ENCODE results near the gene CPVL. TPM values are rescaled to one million over a fixed set of nuclear protein-coding genes. Genes with fewer than 3 reads are reported as not detected.

CPVL gene
- total RNA-seq, 2 donors from 2014 or later: 4.7 to 48.3 TPM

- Histone ChIP-seq H3K9me3 (no peaks in the 10 kb centered on the region), H3K27ac (no peak overlapping the region), H3K4me1 (replicated peaks) (no peaks in the 10 kb centered on the region), H3K36me3 (no peaks in the 10 kb centered on the region), H3K27me3 (replicated peaks; ENCODE audit: insufficient read depth) (no peaks in the 10 kb centered on the region), H3K4me3 (no peak overlapping the region)
- no peak for DNase-seq (ENCODE audit: low spot score)
- WGBS: 93% methylated on average over 5 of the region's 5 CpGs
- intact Hi-C loops (cut with DNase I): no loop called here
- TF ChIP-seq POLR2A (IDR thresholded peaks at IDR 0.05) (no peak), POLR2AphosphoS5 (IDR thresholded peaks at IDR 0.05) (no peak), CTCF (IDR thresholded peaks at IDR 0.05) (no peak)
Measured at GRCh38 chr7:29043576-29043975, 102.8 kb downstream of the CPVL start.

GRCh38 chr7:29042824-29043231, 103.5 kb downstream of the CPVL start:
- H3K27me3 ChIP-seq (replicated peaks; ENCODE audit: insufficient read depth): no peaks in the 10 kb centered on the region
- WGBS: 37% methylated on average over 4 of the region's 4 CpGs
- no peak overlapping the region for H3K4me3 ChIP-seq
- no peaks in the 10 kb centered on the region for H3K4me1 ChIP-seq (replicated peaks)
- no peaks in the 10 kb centered on the region for H3K36me3 ChIP-seq
- H3K27ac ChIP-seq: no peak overlapping the region
- DNase-seq (ENCODE audit: low spot score): no peak
- TF ChIP-seq POLR2AphosphoS5 (IDR thresholded peaks at IDR 0.05) (no peak), CTCF (IDR thresholded peaks at IDR 0.05) (no peak), POLR2A (IDR thresholded peaks at IDR 0.05) (no peak)
- intact Hi-C loops (cut with DNase I): no loop called here
- H3K9me3 ChIP-seq: no peaks in the 10 kb centered on the region

GRCh38 chr7:29041991-29042390, 104.3 kb downstream of the CPVL start:
- TF ChIP-seq POLR2AphosphoS5 (IDR thresholded peaks at IDR 0.05): no peak
- TF ChIP-seq POLR2A (IDR thresholded peaks at IDR 0.05): no peak
- TF ChIP-seq CTCF (IDR thresholded peaks at IDR 0.05): no peak
- Histone ChIP-seq H3K4me3 (no peak overlapping the region), H3K27me3 (replicated peaks; ENCODE audit: insufficient read depth) (no peaks in the 10 kb centered on the region), H3K36me3 (no peaks in the 10 kb centered on the region), H3K4me1 (replicated peaks) (no peaks in the 10 kb centered on the region), H3K9me3 (no peaks in the 10 kb centered on the region), H3K27ac (no peak overlapping the region)
- DNase-seq (ENCODE audit: low spot score): no peak
- intact Hi-C loops (cut with DNase I): no loop called here
- WGBS: over 99% methylated on average over 4 of the region's 4 CpGs

GRCh38 chr7:29040579-29040925, 105.8 kb downstream of the CPVL start:
- H3K4me1 ChIP-seq (replicated peaks): no peaks in the 10 kb centered on the region
- WGBS: 46% methylated on average over 2 of the region's 2 CpGs
- intact Hi-C loops (cut with DNase I): no loop called here
- DNase-seq (ENCODE audit: low spot score): no peak
- TF ChIP-seq POLR2A (IDR thresholded peaks at IDR 0.05) (no peak), CTCF (IDR thresholded peaks at IDR 0.05) (no peak), POLR2AphosphoS5 (IDR thresholded peaks at IDR 0.05) (no peak)
- H3K27ac ChIP-seq: no peak overlapping the region
- no peak overlapping the region for H3K4me3 ChIP-seq
- no peaks in the 10 kb centered on the region for H3K27me3 ChIP-seq (replicated peaks; ENCODE audit: insufficient read depth)
- no peaks in the 10 kb centered on the region for H3K36me3 ChIP-seq
- no peaks in the 10 kb centered on the region for H3K9me3 ChIP-seq

- DNase-seq (ENCODE audit: low spot score): no peak
- WGBS: 71% methylated on average over 2 of the region's 2 CpGs
- Histone ChIP-seq H3K4me1 (replicated peaks) (no peaks in the 10 kb centered on the region), H3K27ac (no peak overlapping the region), H3K9me3 (no peaks in the 10 kb centered on the region), H3K36me3 (no peaks in the 10 kb centered on the region), H3K27me3 (replicated peaks; ENCODE audit: insufficient read depth) (no peaks in the 10 kb centered on the region), H3K4me3 (no peak overlapping the region)
- TF ChIP-seq POLR2AphosphoS5 (IDR thresholded peaks at IDR 0.05) (no peak), CTCF (IDR thresholded peaks at IDR 0.05) (no peak), POLR2A (IDR thresholded peaks at IDR 0.05) (no peak)
- intact Hi-C loops (cut with DNase I): no loop called here
Measured at GRCh38 chr7:29039821-29040578, 106.3 kb downstream of the CPVL start.

All from prostate gland (tissue), 2 donors.